Adrenal gland (tissue), 5 donors: ENCODE measurements around the gene OR52A1.
"Not testable (repeated sequence)": the region's sequence is repeated elsewhere in the genome, so short reads cannot be mapped to it uniquely, and the experiment has no call there.

Source experiments
- POLR2A ChIP-seq, 2 donors: fragments of 450-650 bp; IDR thresholded peaks; one replicate each; pipeline ENCODE4 v1.6.1; 2017; ENCODE audit warnings: antibody characterized with exemption in 2 of 2, mild to moderate bottlenecking in 2 of 2, moderate library complexity in 1 of 2
- TF ChIP-seq, protein P1 (sequence below), 6 experiments: fragments of 450-650 bp in 4 of 6; fragments of 200-600 bp in 2 of 6; sonication (generic) in 1 of 6; IDR thresholded peaks; 1 replicate in 5 of 6; 2 replicates in 1 of 6; pipeline versions ENCODE4 v1.5.1 to v1.8.0; 2016 to 2021; ENCODE audit warnings: antibody characterized with exemption in 6 of 6, mild to moderate bottlenecking in 2 of 6, moderate library complexity in 1 of 6
- donor health status: DM: no; HTN: no; CAD: no.

DNA sequence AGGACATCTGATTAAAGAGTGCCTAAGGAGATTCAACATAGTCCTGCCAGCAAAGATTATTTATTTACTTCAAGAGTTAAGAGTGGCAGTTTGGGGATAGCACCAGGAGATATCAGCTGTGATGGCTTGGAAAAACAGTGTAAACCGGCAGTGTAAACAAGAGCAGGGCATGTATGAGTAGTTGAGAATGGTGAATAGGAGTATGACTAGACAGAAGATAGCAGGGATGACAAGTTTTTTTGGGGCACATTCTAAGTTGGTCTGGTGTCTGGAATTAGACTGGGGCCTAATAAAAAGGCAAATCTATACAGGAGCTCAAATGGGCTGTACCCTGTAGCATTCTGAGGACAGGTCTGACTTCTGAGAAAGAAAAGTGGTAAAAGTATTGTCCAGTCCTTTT is 6.5 kb upstream of the OR52A1 start:
- TF ChIP-seq, protein P1, sequence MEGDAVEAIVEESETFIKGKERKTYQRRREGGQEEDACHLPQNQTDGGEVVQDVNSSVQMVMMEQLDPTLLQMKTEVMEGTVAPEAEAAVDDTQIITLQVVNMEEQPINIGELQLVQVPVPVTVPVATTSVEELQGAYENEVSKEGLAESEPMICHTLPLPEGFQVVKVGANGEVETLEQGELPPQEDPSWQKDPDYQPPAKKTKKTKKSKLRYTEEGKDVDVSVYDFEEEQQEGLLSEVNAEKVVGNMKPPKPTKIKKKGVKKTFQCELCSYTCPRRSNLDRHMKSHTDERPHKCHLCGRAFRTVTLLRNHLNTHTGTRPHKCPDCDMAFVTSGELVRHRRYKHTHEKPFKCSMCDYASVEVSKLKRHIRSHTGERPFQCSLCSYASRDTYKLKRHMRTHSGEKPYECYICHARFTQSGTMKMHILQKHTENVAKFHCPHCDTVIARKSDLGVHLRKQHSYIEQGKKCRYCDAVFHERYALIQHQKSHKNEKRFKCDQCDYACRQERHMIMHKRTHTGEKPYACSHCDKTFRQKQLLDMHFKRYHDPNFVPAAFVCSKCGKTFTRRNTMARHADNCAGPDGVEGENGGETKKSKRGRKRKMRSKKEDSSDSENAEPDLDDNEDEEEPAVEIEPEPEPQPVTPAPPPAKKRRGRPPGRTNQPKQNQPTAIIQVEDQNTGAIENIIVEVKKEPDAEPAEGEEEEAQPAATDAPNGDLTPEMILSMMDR (IDR thresholded peaks at IDR 0.05), result not testable (repeated sequence)
- TF ChIP-seq POLR2A (IDR thresholded peaks at IDR 0.05), result not testable (repeated sequence)
